Nucleus accumbens (tissue), 56 donors: ENCODE results near the gene CCDC148.
"Not testable (repeated sequence)": the region's sequence is repeated elsewhere in the genome, so short reads cannot be mapped to it uniquely, and the experiment has no call there.

Experiments used
- DNase-seq, 56 donors: peaks; one replicate each; lab custom pipeline; 2025; lab: John Stamatoyannopoulos, UW

CCDC148 gene

GRCh38 chr2:158228943-158229508 lies 227.5 kb downstream of the CCDC148 start:
- DNase-seq: no peak

- DNase-seq: not testable (repeated sequence)
These were observed 233.5 kb downstream of the CCDC148 start for GRCh38 chr2:158223066-158223465.

- DNase-seq: no peak
These were observed 235.2 kb downstream of the CCDC148 start for GRCh38 chr2:158221063-158222020.

- no peak for DNase-seq
These were observed 239.0 kb downstream of the CCDC148 start for GRCh38 chr2:158217593-158217992.

GRCh38 chr2:158214431-158214830 lies 242.1 kb downstream of the CCDC148 start:
- DNase-seq: no peak

GRCh38 chr2:158213773-158214172 lies 242.8 kb downstream of the CCDC148 start:
- DNase-seq: no peak

GRCh38 chr2:158212301-158212700 lies 244.3 kb downstream of the CCDC148 start:
- no peak for DNase-seq

- no peak for DNase-seq
These were observed 245.1 kb downstream of the CCDC148 start for GRCh38 chr2:158211502-158211901.

GRCh38 chr2:158207354-158207753 lies 249.2 kb downstream of the CCDC148 start:
- DNase-seq: no peak

- DNase-seq: no peak
These were observed 251.3 kb downstream of the CCDC148 start for GRCh38 chr2:158205215-158205614.

- DNase-seq: no peak
These were observed 251.8 kb downstream of the CCDC148 start for GRCh38 chr2:158204741-158205165.

GRCh38 chr2:158202161-158202815 lies 254.3 kb downstream of the CCDC148 start:
- DNase-seq: peak in 1 of 56 donors; percentile 4

- no peak for DNase-seq
These were observed 256.5 kb downstream of the CCDC148 start for GRCh38 chr2:158199928-158200650.

GRCh38 chr2:158197940-158198339 lies 258.6 kb downstream of the CCDC148 start:
- DNase-seq: no peak

GRCh38 chr2:158194229-158194628 lies 262.3 kb downstream of the CCDC148 start:
- DNase-seq: no peak

GRCh38 chr2:158192515-158193443 lies 263.8 kb downstream of the CCDC148 start:
- DNase-seq: no peak

- DNase-seq: no peak
These were observed 265.3 kb downstream of the CCDC148 start for GRCh38 chr2:158191076-158191895.

GRCh38 chr2:158189526-158189925 lies 267.0 kb downstream of the CCDC148 start:
- DNase-seq: no peak

- no peak for DNase-seq
These were observed 268.6 kb downstream of the CCDC148 start for GRCh38 chr2:158187908-158188307.
